H1 (cell line): ENCODE data around the gene PGLYRP2. TPM values are rescaled to one million over a fixed set of nuclear protein-coding genes. Genes with fewer than 3 reads are reported as not detected.

Source experiments
- CTCF ChIA-PET: fragments of 300-600 bp; sonication (Branson Sonifier 250); formaldehyde crosslinking; loops from one replicate; lab custom pipeline; 2021; ENCODE audit not compliant: partially characterized antibody; lab: Charles Lee
- POLR2A ChIA-PET: fragments of 300-600 bp; sonication (Branson Sonifier 250); formaldehyde crosslinking; loops from one replicate; lab custom pipeline; 2021; ENCODE audit warnings: inconsistent platforms; ENCODE audit not compliant: partially characterized antibody; lab: Charles Lee
- DNase-seq, 2 experiments: peaks; one replicate each; pipeline versions ENCODE4 v3.0.0 to v3.0.0-alpha.2; 2010 to 2022; ENCODE audit warnings: low spot score in 2 of 2, low read depth in 1 of 2, mixed read lengths in 1 of 2
- FAIRE-seq: peaks from 2 replicates; lab custom pipeline; 2011; peaks lifted over from hg19 to GRCh38; lab: Jason Lieb, UNC
- H2AFZ ChIP-seq: 2 replicates; pipeline ENCODE4 v1.8.1; 2012; ENCODE audit warnings: low read length, inconsistent platforms
- H2AK5ac ChIP-seq: 2 replicates; pipeline ENCODE4 v1.6.1; 2013; ENCODE audit warnings: low read depth, low read length
- H2BK120ac ChIP-seq: replicated peaks from 2 replicates; pipeline ENCODE3; 2013; ENCODE audit warnings: low read depth, low read length, inconsistent platforms
- H2BK12ac ChIP-seq: 2 replicates; pipeline ENCODE4 v1.6.1; 2013; ENCODE audit warnings: low read depth, low read length
- H2BK15ac ChIP-seq: 2 replicates; pipeline ENCODE4 v1.6.1; 2013; ENCODE audit warnings: low read length
- H2BK20ac ChIP-seq: 2 replicates; pipeline ENCODE4 v1.6.1; 2013; ENCODE audit warnings: low read length
- H2BK5ac ChIP-seq: 2 replicates; pipeline ENCODE4 v1.6.1; 2013; ENCODE audit warnings: low read depth, low read length
- H3K14ac ChIP-seq: 2 replicates; pipeline ENCODE4 v1.6.1; 2013; ENCODE audit warnings: inconsistent platforms; ENCODE audit not compliant: insufficient read length
- H3K18ac ChIP-seq: 2 replicates; pipeline ENCODE4 v1.6.1; 2013; ENCODE audit warnings: low read length; ENCODE audit errors: extremely low read depth
- H3K23ac ChIP-seq: 2 replicates; pipeline ENCODE4 v1.6.1; 2013; ENCODE audit warnings: inconsistent platforms; ENCODE audit not compliant: insufficient read length
- H3K23me2 ChIP-seq: 2 replicates; pipeline ENCODE4 v1.6.1; 2013; ENCODE audit warnings: low read depth, low read length
- H3K27ac ChIP-seq: 2 replicates; pipeline ENCODE4 v1.6.1; 2011; ENCODE audit warnings: low read depth, low read length, inconsistent platforms
- H3K27me3 ChIP-seq, 4 experiments: replicated peaks in 1 of 4; 1 replicate in 1 of 4; 2 replicates in 3 of 4; pipeline versions ENCODE4 v1.6.1 to v1.8.1; 2011 to 2013; ENCODE audit warnings: low read length in 3 of 4, mild to moderate bottlenecking in 3 of 4, inconsistent platforms in 2 of 4, mixed read lengths in 2 of 4, moderate library complexity in 1 of 4; ENCODE audit not compliant: control insufficient read depth in 3 of 4, insufficient read depth in 3 of 4; ENCODE audit errors: extremely low read depth in 1 of 4
- H3K36me3 ChIP-seq, 4 experiments: 2 replicates each; pipeline versions ENCODE4 v1.6.1 to v1.8.1; 2011 to 2013; ENCODE audit warnings: mild to moderate bottlenecking in 4 of 4, low read length in 3 of 4, moderate library complexity in 2 of 4, control low read depth in 1 of 4, inconsistent platforms in 1 of 4; ENCODE audit not compliant: insufficient read depth in 4 of 4, control insufficient read depth in 2 of 4
- H3K4ac ChIP-seq: replicated peaks from 2 replicates; pipeline ENCODE3; 2013; ENCODE audit warnings: low read length, low read depth, mixed read lengths, inconsistent platforms; ENCODE audit not compliant: insufficient read length
- H3K4me1 ChIP-seq, 4 experiments: replicated peaks in 1 of 4; 1 replicate in 1 of 4; 2 replicates in 3 of 4; pipeline versions ENCODE4 v1.6.1 to v1.8.1; 2011 to 2013; ENCODE audit warnings: low read length in 3 of 4, inconsistent platforms in 2 of 4, mixed read lengths in 1 of 4; ENCODE audit not compliant: insufficient read depth in 4 of 4, control insufficient read depth in 3 of 4
- H3K4me2 ChIP-seq, 2 experiments: 2 replicates each; pipeline versions ENCODE4 v1.6.1 to v1.8.1; 2011 to 2013; ENCODE audit warnings: low read depth in 2 of 2, low read length in 2 of 2, control low read depth in 1 of 2, inconsistent platforms in 1 of 2, mild to moderate bottlenecking in 1 of 2; ENCODE audit not compliant: insufficient read depth in 1 of 2
- H3K4me3 ChIP-seq, 4 experiments: fragments of 200-600, 300-600 bp in 1 of 4; sonication (generic), shearing (Covaris generic), sonication (Bioruptor Twin) in 1 of 4; 2 replicates each; pipeline versions ENCODE4 v1.5.1 to v1.8.1; 2011 to 2016; ENCODE audit warnings: low read length in 4 of 4, low read depth in 3 of 4, control low read depth in 2 of 4, inconsistent platforms in 2 of 4, mild to moderate bottlenecking in 2 of 4, mixed read lengths in 1 of 4, moderate library complexity in 1 of 4; ENCODE audit not compliant: insufficient read depth in 2 of 4; ENCODE audit errors: extremely low read depth in 1 of 4
- H3K56ac ChIP-seq: replicated peaks from 2 replicates; pipeline ENCODE3; 2013; ENCODE audit warnings: low read depth, mild to moderate bottlenecking, mixed read lengths, low read length, inconsistent platforms; ENCODE audit not compliant: insufficient read length
- H3K79me1 ChIP-seq: 2 replicates; pipeline ENCODE4 v1.6.1; 2013; ENCODE audit warnings: low read depth, low read length, control low read depth
- H3K79me2 ChIP-seq, 2 experiments: 2 replicates each; pipeline versions ENCODE4 v1.6.1 to v1.8.1; 2012 to 2013; ENCODE audit warnings: low read length in 2 of 2, mild to moderate bottlenecking in 2 of 2, inconsistent platforms in 1 of 2; ENCODE audit not compliant: insufficient read depth in 2 of 2, control insufficient read depth in 1 of 2
- H3K9ac ChIP-seq, 4 experiments: replicated peaks in 1 of 4; 1 replicate in 1 of 4; 2 replicates in 3 of 4; pipeline versions ENCODE4 v1.6.1 to v1.8.1; 2011 to 2013; ENCODE audit warnings: low read depth in 3 of 4, low read length in 3 of 4, control low read depth in 2 of 4, mild to moderate bottlenecking in 2 of 4, moderate library complexity in 2 of 4, inconsistent platforms in 1 of 4; ENCODE audit errors: extremely low read depth in 1 of 4
- H3K9me3 ChIP-seq, 2 experiments: 2 replicates each; pipeline versions ENCODE4 v1.6.1 to v1.8.1; 2012 to 2013; ENCODE audit warnings: mild to moderate bottlenecking in 2 of 2, moderate library complexity in 2 of 2, control low read depth in 1 of 2, inconsistent platforms in 1 of 2, low read depth in 1 of 2, low read length in 1 of 2, mixed read lengths in 1 of 2; ENCODE audit not compliant: insufficient read depth in 2 of 2
- H4K20me1 ChIP-seq, 2 experiments: replicated peaks in 1 of 2; 2 replicates each; pipeline versions ENCODE3 to v1.8.1; 2011 to 2013; ENCODE audit warnings: inconsistent platforms in 2 of 2, low read length in 2 of 2, mild to moderate bottlenecking in 1 of 2; ENCODE audit not compliant: insufficient read depth in 2 of 2, control insufficient read depth in 1 of 2
- H4K5ac ChIP-seq: 2 replicates; pipeline ENCODE4 v1.6.1; 2013; ENCODE audit warnings: low read length, low read depth, mixed read lengths, inconsistent platforms; ENCODE audit not compliant: insufficient read length
- H4K8ac ChIP-seq: 2 replicates; pipeline ENCODE4 v1.8.0; 2013; ENCODE audit warnings: mild to moderate bottlenecking, moderate library complexity, low read length, inconsistent platforms; ENCODE audit not compliant: insufficient read depth; ENCODE audit errors: extremely low read depth
- H4K91ac ChIP-seq: replicated peaks from 2 replicates; pipeline ENCODE3; 2013; ENCODE audit warnings: low read length, mixed read lengths, inconsistent platforms; ENCODE audit not compliant: insufficient read length
- EGR1 ChIP-seq: IDR thresholded peaks from 2 replicates; pipeline ENCODE4 v1.6.1; 2011; ENCODE audit warnings: low read depth, low read length, borderline replicate concordance
- JUND ChIP-seq: IDR thresholded peaks from 2 replicates; pipeline ENCODE4 v1.6.1; 2011; ENCODE audit warnings: mild to moderate bottlenecking, improper control_type of control experiment, low read length
- PHF8 ChIP-seq: fragments of 200-600 bp; sonication (generic); conservative IDR thresholded peaks from 2 replicates; pipeline ENCODE4 v1.7.1; 2012; ENCODE audit warnings: low read depth, mild to moderate bottlenecking, inconsistent platforms, low read length, moderate library complexity
- RAD21 ChIP-seq, 2 experiments: IDR thresholded peaks in 1 of 2; conservative IDR thresholded peaks in 1 of 2; 2 replicates each; pipeline ENCODE4 v1.6.1; 2011; ENCODE audit warnings: low read depth in 2 of 2, low read length in 2 of 2, improper control_type of control experiment in 1 of 2, inconsistent platforms in 1 of 2, mild to moderate bottlenecking in 1 of 2, moderate library complexity in 1 of 2
- SIN3A ChIP-seq, 2 experiments: IDR thresholded peaks in 1 of 2; conservative IDR thresholded peaks in 1 of 2; 2 replicates each; pipeline ENCODE4 v1.6.1; 2011 to 2012; ENCODE audit warnings: low read length in 2 of 2, improper control_type of control experiment in 1 of 2, low read depth in 1 of 2, mild to moderate bottlenecking in 1 of 2
- SUZ12 ChIP-seq: fragments of 200-600 bp; sonication (generic); IDR thresholded peaks from 2 replicates; pipeline ENCODE4 v1.6.1; 2012; ENCODE audit warnings: mild to moderate bottlenecking, inconsistent platforms, low read length, moderate library complexity, mixed read lengths
- TAF7 ChIP-seq: optimal IDR thresholded peaks from 2 replicates; pipeline ENCODE3; 2011; ENCODE audit warnings: low read depth, mild to moderate bottlenecking, inconsistent platforms, low read length, moderate library complexity, borderline replicate concordance
- YY1 ChIP-seq: IDR thresholded peaks from 2 replicates; pipeline ENCODE4 v1.6.1; 2011; ENCODE audit warnings: low read depth, mild to moderate bottlenecking, low read length
- ZNF274 ChIP-seq: IDR thresholded peaks from 2 replicates; pipeline ENCODE4 v1.7.0; 2012; ENCODE audit warnings: low read length, borderline replicate concordance; ENCODE audit errors: extremely low read depth
- WGBS, 2 experiments: shearing (Covaris generic) in 1 of 2; methylation state at CpG; one replicate each; pipeline versions ENCODE4 v1.1.6 to v1.1.7; 2013 to 2015; ENCODE audit warnings: low lambda C conversion rate in 2 of 2, mixed read lengths in 2 of 2, inconsistent platforms in 1 of 2, low coverage in 1 of 2, missing lambda C conversion rate in 1 of 2; ENCODE audit not compliant: insufficient replicate concordance in 2 of 2, insufficient coverage in 1 of 2, insufficient read length in 1 of 2; ENCODE audit errors: extremely low coverage in 1 of 2, missing lambda C conversion rate in 1 of 2; 5-methylcytosine and 5-hydroxymethylcytosine counted together
- polyA plus RNA-seq, 7 experiments: library from polyadenylated mRNA; depleted of rRNA in 3 of 7; stranded (reverse) in 5 of 7; unstranded in 2 of 7; fragments of >200 nt in 5 of 7; fragments of 200-250 nt in 2 of 7; gene quantifications; 1 replicate in 5 of 7; 2 replicates in 1 of 7; 4 replicates in 1 of 7; pipeline versions ENCODE4 v1.2.1 to v1.2.3, GENCODE V29; 2011 to 2013; ENCODE audit warnings: missing spikeins in 2 of 7, mixed read lengths in 2 of 7
- total RNA-seq: library from RNA; stranded (reverse); fragmentation: NEBNext Ultra II Directional; extraction: Animal tissue kit (Norgen Biotek cat#: 25700); gene quantifications from 2 replicates; pipeline ENCODE4 v1.2.1, GENCODE V29; 2021
- TF ChIP-seq, protein P1 (sequence below): IDR thresholded peaks from 2 replicates; pipeline ENCODE4 v1.6.1; 2011; ENCODE audit warnings: low read length, improper control_type of control experiment

PGLYRP2 gene
- total and polyA plus RNA-seq, 2 of the 8 experiments (the other 6 are each of a cell fraction or from before 2014, with no cell fraction given): not detected

DNA sequence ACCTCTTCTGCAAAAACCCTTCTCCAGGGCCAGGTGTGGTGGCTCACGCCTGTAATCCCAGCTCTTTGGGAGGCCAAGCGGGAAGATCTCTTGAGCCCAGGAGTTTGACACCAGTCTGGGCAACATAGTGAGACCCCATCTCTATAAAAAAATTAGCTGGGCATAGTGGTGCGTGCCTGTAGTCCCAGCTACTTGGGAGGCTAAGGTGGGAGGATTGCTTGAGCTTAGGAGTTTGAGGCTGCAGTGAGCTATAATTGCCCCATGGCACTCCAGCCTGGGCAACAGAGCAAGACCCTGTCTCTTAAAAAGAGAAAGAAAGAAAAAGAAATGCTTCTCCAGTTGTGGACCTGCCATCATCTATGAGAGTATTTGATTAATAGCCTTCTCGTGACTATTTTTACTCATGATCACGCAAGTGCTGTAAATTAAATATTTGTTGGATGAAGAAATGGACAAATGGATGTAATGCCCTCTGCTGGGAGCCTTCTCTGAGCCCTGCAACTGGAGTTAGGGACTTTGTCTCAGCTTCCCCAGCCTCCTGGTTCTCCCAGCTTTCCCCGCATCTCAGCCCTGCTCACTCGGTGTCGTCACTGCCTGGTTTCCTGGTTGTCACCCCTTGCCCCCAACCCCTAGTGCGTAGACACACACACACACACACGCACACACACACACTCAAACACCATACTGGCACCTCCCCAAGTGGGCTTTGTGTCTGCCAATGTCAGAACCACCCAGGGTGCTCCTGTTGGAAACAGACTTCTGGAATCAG is 41.8 kb downstream of the PGLYRP2 start:
- Histone ChIP-seq H2BK5ac (no peak overlapping the region), H3K56ac (no peak overlapping the region), H3K9me3 (no peaks in the 10 kb centered on the region), H3K9ac (no peak overlapping the region), H2AK5ac (no peak overlapping the region), H3K14ac (no peak overlapping the region), H3K4ac (no peak overlapping the region), H3K27me3 (no peaks in the 10 kb centered on the region), H3K79me1 (no peaks in the 10 kb centered on the region), H3K23me2 (peaks cover 7% of the 10 kb centered on the region), H3K36me3 (no peaks in the 10 kb centered on the region), H3K79me2 (no peaks in the 10 kb centered on the region), H2BK15ac (no peak overlapping the region), H2BK12ac (no peak overlapping the region), H4K20me1 (no peaks in the 10 kb centered on the region), H3K4me1 (peaks cover 0 to 5% (median 3%) of the 10 kb centered on the region in 4 experiments; a peak in 6 of 7 replicates), H4K8ac (no peak overlapping the region; the same call in 1 of the 2 replicates), H3K18ac (no peak overlapping the region), H4K5ac (no peak overlapping the region), H2AFZ (no peak overlapping the region), H3K27ac (no peak overlapping the region), H4K91ac (no peak overlapping the region), H3K4me3 (no peak overlapping the region), H3K23ac (no peak overlapping the region), H2BK120ac (no peak overlapping the region), H2BK20ac (no peak overlapping the region), H3K4me2 (no peak overlapping the region)
- CTCF ChIA-PET: interaction anchor here (0.9 to 7.5 kb wide), 4 partner anchors 11 to 140 kb away, joined by 3 to 48 read pairs (median 6); partner anchors contain the start of gene AKAP8L
- 87% methylated on average over 10 of the region's 10 CpGs; no CpG with 5 or more reads in 1 of the 2 experiments for WGBS, 2 experiments
- POLR2A ChIA-PET: interaction anchor here (2.6 to 5.3 kb wide), 3 partner anchors 11 to 18 kb away, joined by 8 to 58 read pairs (median 15); partner anchors contain the start of gene AKAP8L
- no peak for FAIRE-seq
- no peak for DNase-seq
- no peak for TF ChIP-seq SIN3A (conservative IDR thresholded peaks at IDR 0.05 in 1 of 2, IDR thresholded peaks at IDR 0.05 in 1 of 2; ENCODE audit: low read depth in 1 of 2, low read length in 2 of 2)
- no peak for TF ChIP-seq EGR1
- TF ChIP-seq PHF8: no peak
- TF ChIP-seq TAF7: no peak
- no peak for TF ChIP-seq YY1
- no peak for TF ChIP-seq RAD21 (IDR thresholded peaks at IDR 0.05 in 1 of 2, conservative IDR thresholded peaks at IDR 0.05 in 1 of 2; ENCODE audit: low read depth in 2 of 2, low read length in 2 of 2)
- TF ChIP-seq, protein P1, sequence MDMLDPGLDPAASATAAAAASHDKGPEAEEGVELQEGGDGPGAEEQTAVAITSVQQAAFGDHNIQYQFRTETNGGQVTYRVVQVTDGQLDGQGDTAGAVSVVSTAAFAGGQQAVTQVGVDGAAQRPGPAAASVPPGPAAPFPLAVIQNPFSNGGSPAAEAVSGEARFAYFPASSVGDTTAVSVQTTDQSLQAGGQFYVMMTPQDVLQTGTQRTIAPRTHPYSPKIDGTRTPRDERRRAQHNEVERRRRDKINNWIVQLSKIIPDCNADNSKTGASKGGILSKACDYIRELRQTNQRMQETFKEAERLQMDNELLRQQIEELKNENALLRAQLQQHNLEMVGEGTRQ: no peak
- TF ChIP-seq ZNF274: no peak
- TF ChIP-seq JUND: no peak
- TF ChIP-seq SUZ12: no peak
